Measurements from ENCODE around the gene AKR7A2.
"Not testable (repeated sequence)": the region's sequence is repeated elsewhere in the genome, so short reads cannot be mapped to it uniquely, and the experiment has no call there.

Gene AKR7A2

GRCh38 chr1:19269427-19270342, 42.3 kb downstream of the AKR7A2 start:
- Histone ChIP-seq H3K4me1 (ENCODE audit: control insufficient read depth in 1 of 2, insufficient read depth in 2 of 2, low read length in 2 of 2) (peaks cover 4 to 12% of the 10 kb centered on the region in 2 donors), H3K36me3 (ENCODE audit: control insufficient read depth in 1 of 2, insufficient read depth in 2 of 2, low read length in 2 of 2) (peaks cover 5 to 43% of the 10 kb centered on the region in 2 donors)
- H3K27ac ChIP-seq (ENCODE audit: low read depth, low read length); H3K9ac ChIP-seq (ENCODE audit: low read depth in 1 of 2, low read length in 2 of 2); H3K4me3 ChIP-seq (ENCODE audit: low read depth in 1 of 2, low read length in 2 of 2); H3K27me3 ChIP-seq (ENCODE audit: control insufficient read depth in 1 of 2, insufficient read depth in 2 of 2, low read length in 2 of 2); H3K9me3 ChIP-seq (ENCODE audit: control insufficient read depth in 1 of 2, low read length in 2 of 2): not testable (repeated sequence)

GRCh38 chr1:19268445-19268844, 43.5 kb downstream of the AKR7A2 start:
- Histone ChIP-seq H3K4me3 (ENCODE audit: low read depth in 1 of 2, low read length in 2 of 2) (no peak overlapping the region), H3K27me3 (ENCODE audit: control insufficient read depth in 1 of 2, insufficient read depth in 2 of 2, low read length in 2 of 2) (no peaks in the 10 kb centered on the region), H3K27ac (ENCODE audit: low read depth, low read length) (no peak overlapping the region), H3K9ac (ENCODE audit: low read depth in 1 of 2, low read length in 2 of 2) (no peak overlapping the region), H3K9me3 (ENCODE audit: control insufficient read depth in 1 of 2, low read length in 2 of 2) (no peaks in the 10 kb centered on the region), H3K36me3 (ENCODE audit: control insufficient read depth in 1 of 2, insufficient read depth in 2 of 2, low read length in 2 of 2) (peaks cover 5 to 43% of the 10 kb centered on the region in 2 donors), H3K4me1 (ENCODE audit: control insufficient read depth in 1 of 2, insufficient read depth in 2 of 2, low read length in 2 of 2) (peaks cover 0 to 12% of the 10 kb centered on the region in 2 donors)

DNA sequence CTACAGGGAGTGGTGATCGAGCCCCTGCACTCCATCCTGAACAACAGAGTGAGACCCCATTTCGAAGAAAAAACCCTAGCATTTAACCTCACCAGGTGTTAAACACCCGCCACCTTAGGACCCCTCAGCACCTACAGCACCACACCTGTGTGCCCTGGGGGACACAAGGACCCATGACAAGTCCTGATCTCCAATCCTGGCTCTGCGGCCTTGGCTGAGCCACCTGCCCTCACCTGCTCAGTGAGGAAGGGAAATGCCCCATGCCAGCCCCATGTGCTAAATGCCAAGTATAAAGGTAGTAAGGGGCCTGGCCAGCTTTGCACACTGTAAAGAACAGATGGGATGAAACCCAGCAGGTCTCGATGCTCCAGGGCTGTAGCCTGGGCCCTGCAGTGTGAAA, 49.2 kb downstream of the AKR7A2 start:
- Histone ChIP-seq H3K4me1 (ENCODE audit: control insufficient read depth in 1 of 2, insufficient read depth in 2 of 2, low read length in 2 of 2) (no peaks in the 10 kb centered on the region), H3K36me3 (ENCODE audit: control insufficient read depth in 1 of 2, insufficient read depth in 2 of 2, low read length in 2 of 2) (peaks cover 31 to 68% of the 10 kb centered on the region in 2 donors), H3K9me3 (ENCODE audit: control insufficient read depth in 1 of 2, low read length in 2 of 2) (no peaks in the 10 kb centered on the region), H3K9ac (ENCODE audit: low read depth in 1 of 2, low read length in 2 of 2) (no peak overlapping the region), H3K4me3 (ENCODE audit: low read depth in 1 of 2, low read length in 2 of 2) (no peak overlapping the region), H3K27ac (ENCODE audit: low read depth, low read length) (no peak overlapping the region), H3K27me3 (ENCODE audit: control insufficient read depth in 1 of 2, insufficient read depth in 2 of 2, low read length in 2 of 2) (no peaks in the 10 kb centered on the region)

DNA sequence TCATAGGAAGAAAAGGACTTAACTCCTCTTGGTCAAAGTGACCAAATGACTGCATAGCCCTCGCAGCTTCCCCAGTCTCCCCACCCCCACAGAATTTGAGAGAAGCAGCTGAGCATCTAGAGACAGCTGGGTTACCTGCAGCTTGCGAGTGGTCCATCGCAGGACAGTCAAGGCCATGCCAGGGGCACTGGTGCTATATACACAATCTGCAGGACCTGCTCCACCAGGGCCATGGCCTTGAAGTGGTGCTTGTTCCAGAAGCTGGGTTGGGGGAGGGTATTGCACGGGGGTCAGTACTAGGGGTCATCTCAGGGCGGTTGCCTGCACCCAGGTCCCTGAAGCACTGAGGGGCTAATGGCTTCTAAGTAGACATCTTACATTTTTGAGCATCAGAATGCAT, 49.9 kb downstream of the AKR7A2 start:
- Histone ChIP-seq H3K36me3 (ENCODE audit: control insufficient read depth in 1 of 2, insufficient read depth in 2 of 2, low read length in 2 of 2) (peaks cover 37 to 71% of the 10 kb centered on the region in 2 donors), H3K9me3 (ENCODE audit: control insufficient read depth in 1 of 2, low read length in 2 of 2) (no peaks in the 10 kb centered on the region), H3K4me1 (ENCODE audit: control insufficient read depth in 1 of 2, insufficient read depth in 2 of 2, low read length in 2 of 2) (no peaks in the 10 kb centered on the region), H3K27ac (ENCODE audit: low read depth, low read length) (no peak overlapping the region), H3K27me3 (ENCODE audit: control insufficient read depth in 1 of 2, insufficient read depth in 2 of 2, low read length in 2 of 2) (no peaks in the 10 kb centered on the region), H3K4me3 (ENCODE audit: low read depth in 1 of 2, low read length in 2 of 2) (no peak overlapping the region), H3K9ac (ENCODE audit: low read depth in 1 of 2, low read length in 2 of 2) (no peak overlapping the region)

GRCh38 chr1:19260211-19261138, 51.5 kb downstream of the AKR7A2 start:
- Histone ChIP-seq H3K9me3 (ENCODE audit: control insufficient read depth in 1 of 2, low read length in 2 of 2) (no peaks in the 10 kb centered on the region), H3K4me3 (ENCODE audit: low read depth in 1 of 2, low read length in 2 of 2) (no peak overlapping the region), H3K27ac (ENCODE audit: low read depth, low read length) (no peak overlapping the region), H3K4me1 (ENCODE audit: control insufficient read depth in 1 of 2, insufficient read depth in 2 of 2, low read length in 2 of 2) (no peaks in the 10 kb centered on the region), H3K27me3 (ENCODE audit: control insufficient read depth in 1 of 2, insufficient read depth in 2 of 2, low read length in 2 of 2) (no peaks in the 10 kb centered on the region), H3K36me3 (ENCODE audit: control insufficient read depth in 1 of 2, insufficient read depth in 2 of 2, low read length in 2 of 2) (peaks cover 40 to 74% of the 10 kb centered on the region in 2 donors), H3K9ac (ENCODE audit: low read depth in 1 of 2, low read length in 2 of 2) (no peak overlapping the region)

DNA sequence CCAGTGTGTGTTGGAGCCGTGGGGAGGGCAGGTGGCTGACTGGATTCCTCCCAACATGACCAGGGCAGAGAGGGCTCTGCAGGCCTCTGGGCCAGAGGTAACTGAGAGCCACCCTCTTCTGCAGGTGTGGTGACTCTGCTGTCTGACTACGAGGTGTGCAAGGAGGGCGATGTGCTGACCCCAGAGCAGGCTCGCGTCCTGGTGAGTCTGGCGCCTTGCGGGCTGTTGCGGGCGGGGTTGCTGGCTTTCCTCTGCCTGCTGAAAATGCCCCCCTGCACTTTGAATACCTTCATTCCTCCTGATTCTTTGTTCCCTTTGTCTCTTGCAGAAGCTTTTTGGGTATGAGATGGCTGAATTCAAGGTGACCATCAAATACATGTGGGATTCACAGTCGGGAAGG, 53.6 kb downstream of the AKR7A2 start:
- H3K27ac ChIP-seq (ENCODE audit: low read depth, low read length), result no peak overlapping the region
- no peak overlapping the region for H3K4me3 ChIP-seq (ENCODE audit: low read depth in 1 of 2, low read length in 2 of 2)
- H3K36me3 ChIP-seq (ENCODE audit: control insufficient read depth in 1 of 2, insufficient read depth in 2 of 2, low read length in 2 of 2), result peaks cover 35 to 73% of the 10 kb centered on the region in 2 donors
- peaks cover 1 to 5% of the 10 kb centered on the region in 2 donors for H3K4me1 ChIP-seq (ENCODE audit: control insufficient read depth in 1 of 2, insufficient read depth in 2 of 2, low read length in 2 of 2)
- no peaks in the 10 kb centered on the region for H3K9me3 ChIP-seq (ENCODE audit: control insufficient read depth in 1 of 2, low read length in 2 of 2)
- no peak overlapping the region for H3K9ac ChIP-seq (ENCODE audit: low read depth in 1 of 2, low read length in 2 of 2)
- no peaks in the 10 kb centered on the region for H3K27me3 ChIP-seq (ENCODE audit: control insufficient read depth in 1 of 2, insufficient read depth in 2 of 2, low read length in 2 of 2)

- Histone ChIP-seq H3K9me3 (ENCODE audit: control insufficient read depth in 1 of 2, low read length in 2 of 2) (no peaks in the 10 kb centered on the region), H3K27me3 (ENCODE audit: control insufficient read depth in 1 of 2, insufficient read depth in 2 of 2, low read length in 2 of 2) (no peaks in the 10 kb centered on the region), H3K4me1 (ENCODE audit: control insufficient read depth in 1 of 2, insufficient read depth in 2 of 2, low read length in 2 of 2) (peaks cover 11 to 13% of the 10 kb centered on the region in 2 donors), H3K9ac (ENCODE audit: low read depth in 1 of 2, low read length in 2 of 2) (no peak overlapping the region), H3K36me3 (ENCODE audit: control insufficient read depth in 1 of 2, insufficient read depth in 2 of 2, low read length in 2 of 2) (peaks cover 35 to 67% of the 10 kb centered on the region in 2 donors), H3K4me3 (ENCODE audit: low read depth in 1 of 2, low read length in 2 of 2) (no peak overlapping the region), H3K27ac (ENCODE audit: low read depth, low read length) (no peak overlapping the region)
Measured at GRCh38 chr1:19257178-19257914, 54.6 kb downstream of the AKR7A2 start.

DNA sequence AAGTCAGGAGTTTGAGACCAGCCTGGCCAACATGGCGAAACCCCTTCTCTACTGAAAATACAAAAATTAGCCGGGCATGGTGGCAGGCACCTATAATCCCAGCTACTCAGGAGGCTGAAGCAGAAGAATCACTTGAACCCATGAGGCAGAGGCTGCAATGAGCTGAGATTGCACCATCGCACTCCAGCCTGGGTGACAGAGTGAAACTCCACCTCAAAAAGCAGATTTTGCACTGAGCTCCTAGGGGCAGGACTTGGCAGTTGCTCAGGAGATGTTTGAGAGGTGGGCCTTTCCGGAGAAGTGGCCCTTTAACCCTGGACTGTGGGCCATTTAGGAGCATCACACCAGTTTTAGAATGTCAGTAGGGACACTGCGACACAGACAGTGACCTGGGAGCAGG, 55.6 kb downstream of the AKR7A2 start:
- H3K27ac ChIP-seq (ENCODE audit: low read depth, low read length); H3K9me3 ChIP-seq (ENCODE audit: control insufficient read depth in 1 of 2, low read length in 2 of 2); H3K9ac ChIP-seq (ENCODE audit: low read depth in 1 of 2, low read length in 2 of 2); H3K27me3 ChIP-seq (ENCODE audit: control insufficient read depth in 1 of 2, insufficient read depth in 2 of 2, low read length in 2 of 2); H3K4me3 ChIP-seq (ENCODE audit: low read depth in 1 of 2, low read length in 2 of 2): not testable (repeated sequence)
- H3K36me3 ChIP-seq (ENCODE audit: control insufficient read depth in 1 of 2, insufficient read depth in 2 of 2, low read length in 2 of 2), result peaks cover 27 to 57% of the 10 kb centered on the region in 2 donors
- H3K4me1 ChIP-seq (ENCODE audit: control insufficient read depth in 1 of 2, insufficient read depth in 2 of 2, low read length in 2 of 2), result peaks cover 13 to 17% of the 10 kb centered on the region in 2 donors

DNA sequence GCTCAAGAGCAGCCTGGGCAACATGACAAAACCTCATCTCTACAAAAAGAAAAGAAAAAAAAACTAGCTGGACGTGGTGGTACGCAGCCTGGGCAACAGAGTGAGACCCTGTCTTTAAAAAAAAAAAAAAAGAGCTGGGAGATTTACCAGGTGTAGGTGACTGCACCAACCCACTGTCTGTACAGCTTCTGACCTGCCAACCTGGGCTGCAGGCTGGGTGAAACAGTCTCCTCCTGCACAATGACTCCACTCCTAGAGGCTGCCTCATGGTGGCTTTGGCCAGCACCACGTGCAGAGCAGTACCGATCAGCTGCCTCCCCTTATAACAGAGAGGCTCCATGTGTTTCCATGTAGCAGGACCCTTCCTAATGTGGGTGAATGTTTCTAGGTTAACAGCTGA, 56.7 kb downstream of the AKR7A2 start:
- H3K27me3 ChIP-seq (ENCODE audit: control insufficient read depth in 1 of 2, insufficient read depth in 2 of 2, low read length in 2 of 2), result no peaks in the 10 kb centered on the region
- no peaks in the 10 kb centered on the region for H3K9me3 ChIP-seq (ENCODE audit: control insufficient read depth in 1 of 2, low read length in 2 of 2)
- peaks cover 20 to 27% of the 10 kb centered on the region in 2 donors for H3K4me1 ChIP-seq (ENCODE audit: control insufficient read depth in 1 of 2, insufficient read depth in 2 of 2, low read length in 2 of 2)
- no peak overlapping the region for H3K9ac ChIP-seq (ENCODE audit: low read depth in 1 of 2, low read length in 2 of 2)
- H3K36me3 ChIP-seq (ENCODE audit: control insufficient read depth in 1 of 2, insufficient read depth in 2 of 2, low read length in 2 of 2), result peaks cover 27 to 51% of the 10 kb centered on the region in 2 donors
- H3K4me3 ChIP-seq (ENCODE audit: low read depth in 1 of 2, low read length in 2 of 2), result no peak overlapping the region
- H3K27ac ChIP-seq (ENCODE audit: low read depth, low read length), result no peak overlapping the region

All from duodenal mucosa (tissue), 2 donors.